NCI-H345 treated with DMSO at 0.1 percent for 48 hours (cell line): Measurements from ENCODE around the gene TRAF2.

ENCODE experiments used
- DNase-seq: peaks from one replicate; lab custom pipeline; 2025; ENCODE audit not compliant: unreplicated experiment; lab: John Stamatoyannopoulos, UW

Gene TRAF2

GRCh38 chr9:136958473-136958872, 72.2 kb downstream of the TRAF2 start:
- DNase-seq = no peak

- no peak for DNase-seq
Observed at GRCh38 chr9:136958898-136959850, 72.9 kb downstream of the TRAF2 start.

GRCh38 chr9:136960212-136960937, 74.1 kb downstream of the TRAF2 start:
- DNase-seq = no peak

GRCh38 chr9:136960938-136961275, 74.6 kb downstream of the TRAF2 start:
- no peak for DNase-seq

- no peak for DNase-seq
Observed at GRCh38 chr9:136961279-136962065, 75.2 kb downstream of the TRAF2 start.

GRCh38 chr9:136962163-136962562, 75.8 kb downstream of the TRAF2 start:
- DNase-seq = no peak

- DNase-seq = no peak
Observed at GRCh38 chr9:136962701-136963248, 76.5 kb downstream of the TRAF2 start.

GRCh38 chr9:136963341-136963740, 77.0 kb downstream of the TRAF2 start:
- no peak for DNase-seq

GRCh38 chr9:136963751-136964150, 77.4 kb downstream of the TRAF2 start:
- DNase-seq = no peak

GRCh38 chr9:136964171-136964689, 77.9 kb downstream of the TRAF2 start:
- DNase-seq = no peak

- no peak for DNase-seq
Observed at GRCh38 chr9:136964833-136965422, 78.6 kb downstream of the TRAF2 start.

GRCh38 chr9:136965771-136966484, 79.6 kb downstream of the TRAF2 start:
- no peak for DNase-seq

GRCh38 chr9:136968333-136969127, 82.2 kb downstream of the TRAF2 start:
- no peak for DNase-seq

- DNase-seq = no peak
Observed at GRCh38 chr9:136969150-136969549, 82.8 kb downstream of the TRAF2 start.

GRCh38 chr9:136969774-136970173, 83.5 kb downstream of the TRAF2 start:
- no peak for DNase-seq

- DNase-seq = no peak
Observed at GRCh38 chr9:136970361-136970760, 84.0 kb downstream of the TRAF2 start.

GRCh38 chr9:136971746-136972145, 85.4 kb downstream of the TRAF2 start:
- no peak for DNase-seq

- DNase-seq = no peak
Observed at GRCh38 chr9:136972335-136972734, 86.0 kb downstream of the TRAF2 start.

- no peak for DNase-seq
Observed at GRCh38 chr9:136972743-136973142, 86.4 kb downstream of the TRAF2 start.
